Placental epithelial cell (primary cell): ENCODE results near the gene PAX5. TPM values are rescaled to one million over a fixed set of nuclear protein-coding genes. Genes with fewer than 3 reads are reported as not detected.

Experiments used
- small RNA-seq: library from RNA; depleted of rRNA; stranded (forward); fragments of <200 nt; gene quantifications from one replicate; pipeline ENCODE3, GENCODE V24; 2012
- total RNA-seq: library from RNA; depleted of rRNA; stranded (reverse); fragments of >200 nt; gene quantifications from 2 replicates; pipeline ENCODE4 v1.2.3, GENCODE V29; 2012

PAX5 gene
- total RNA-seq = not detected in 2 replicates

DNA sequence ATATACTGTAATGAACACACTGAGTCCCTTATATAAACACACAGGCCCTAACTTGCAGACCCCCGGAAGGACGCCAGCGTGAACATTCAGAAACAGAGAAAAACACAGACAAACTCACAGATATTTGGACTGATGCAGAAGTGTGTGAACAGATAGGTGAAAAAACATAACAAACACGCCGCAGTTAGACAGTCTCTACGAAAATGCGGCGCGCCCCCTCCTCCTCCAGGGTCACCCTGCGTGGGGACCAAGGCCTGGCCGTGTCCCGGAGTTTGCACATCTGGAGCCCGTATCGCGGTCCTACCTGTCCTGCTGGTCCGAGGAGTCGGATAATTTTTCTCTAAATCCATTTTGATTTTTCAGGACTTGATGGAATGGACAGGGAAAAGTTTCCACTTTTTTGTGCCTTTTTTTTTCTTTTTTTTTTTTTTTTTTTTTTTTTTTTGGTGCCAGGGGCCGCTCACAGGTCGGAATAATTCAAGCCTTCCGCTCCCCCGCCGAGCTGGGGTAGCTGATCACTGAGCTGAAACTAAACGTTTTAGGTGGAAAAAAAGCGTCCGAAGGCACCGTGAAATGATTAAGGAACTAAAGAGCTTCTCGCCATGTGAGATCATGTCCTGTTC is at the start of gene PAX5:
TSS of gene PAX5 (minus strand) at position 587 of the 623 bp plus-strand sequence. CDS start at position 350, 237 bp downstream.

Small RNAs within 50 kb of the gene (small RNA-seq; reads per million reads assigned to genes)
- gene MIR4475 (not detected), gene MIR4476 (not detected), gene MIR4540 (not detected)

Other genes with a start within 250 kb of the PAX5 start
- 20.5 and 30.2 TPM in 2 replicates for gene ZCCHC7, start 86.3 kb upstream of the PAX5 start, total RNA-seq